Heart left ventricle (tissue), 13 donors: Measurements from ENCODE around the gene EVPLL.
"Not testable (repeated sequence)": the region's sequence is repeated elsewhere in the genome, so short reads cannot be mapped to it uniquely, and the experiment has no call there.

Experiments used
- CTCF ChIP-seq, 12 donors: fragments of 200-600 bp; sonication (generic) in 4 of 12; IDR thresholded peaks; one replicate each; pipeline versions ENCODE4 v1.5.0 to v1.8.0; 2018 to 2022; ENCODE audit warnings: antibody characterized with exemption in 12 of 12, mild to moderate bottlenecking in 5 of 12
- POLR2A ChIP-seq, 2 donors: fragments of 450-650 bp; IDR thresholded peaks; one replicate each; pipeline ENCODE4 v1.6.1; 2017; ENCODE audit warnings: antibody characterized with exemption in 2 of 2, mild to moderate bottlenecking in 2 of 2, moderate library complexity in 2 of 2
- donor health status: ischemic (EF 13 %, LVEDD 7.1; RV severe dilation, severe dysfunction).
- donor health status: DM: no; HTN: yes; CAD: no.
- donor health status: DM: no; HTN: no; CAD: no.
- donor health status: ischemic (EF 25% LVEDD 6.9; RV normal size, moderate dysfunction).
- donor health status: ischemic (EF 25% LVEDD 5.7; RV mildly dilated, moderate dysfunction).
- donor health status: ischemic (EF 35%, LVEDD 5.7; RV mildly dilated, moderate dysfunction).
- donor health status: nonischemic (EF 11% LVEDD 7.7; RV severe dilation, severe dysfunction).
- donor health status: DM: yes; HTN: yes; CAD: no.
- donor health status: PGD.
- donor health status: ischemic (EF 29% LVEDD 5.4; RV normal size, mild dysfunction).
- donor health status: nonischemic (EF 23%, LVEDD 6.1; RV moderate dilation, normal function).

GRCh38 chr17:18409321-18409720, 31.7 kb downstream of the EVPLL start:
- not testable (repeated sequence) for TF ChIP-seq CTCF, POLR2A (IDR thresholded peaks at IDR 0.05)
